ENCODE data around the gene SH3BP4.
A peak's percentile ranks its signal among the peaks of the same experiment; 100 is the strongest.
"Not testable (repeated sequence)": the region's sequence is repeated elsewhere in the genome, so short reads cannot be mapped to it uniquely, and the experiment has no call there.

SH3BP4 gene

DNA sequence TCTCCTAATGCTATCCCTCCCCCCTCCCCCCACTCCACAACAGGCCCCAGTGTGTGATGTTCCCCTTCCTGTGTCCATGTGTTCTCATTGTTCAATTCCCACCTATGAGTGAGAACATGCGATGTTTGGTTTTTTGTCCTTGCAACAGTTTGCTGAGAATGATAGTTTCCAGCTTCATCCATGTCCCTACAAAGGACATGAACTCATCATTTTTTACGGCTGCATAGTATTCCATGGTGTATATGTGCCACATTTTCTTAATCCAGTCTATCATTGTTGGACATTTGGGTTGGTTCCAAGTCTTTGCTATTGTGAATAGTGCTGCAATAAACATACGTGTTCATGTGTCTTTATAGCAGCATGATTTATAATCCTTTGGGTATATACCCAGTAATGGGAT, 105.8 kb downstream of the SH3BP4 start:
- not testable (repeated sequence) for DNase-seq (ENCODE audit: low spot score)

GRCh38 chr2:235059161-235059560, 107.3 kb downstream of the SH3BP4 start:
- no peak for DNase-seq (ENCODE audit: low spot score)

GRCh38 chr2:235061656-235062055, 109.8 kb downstream of the SH3BP4 start:
- no peak for DNase-seq (ENCODE audit: low spot score)

DNA sequence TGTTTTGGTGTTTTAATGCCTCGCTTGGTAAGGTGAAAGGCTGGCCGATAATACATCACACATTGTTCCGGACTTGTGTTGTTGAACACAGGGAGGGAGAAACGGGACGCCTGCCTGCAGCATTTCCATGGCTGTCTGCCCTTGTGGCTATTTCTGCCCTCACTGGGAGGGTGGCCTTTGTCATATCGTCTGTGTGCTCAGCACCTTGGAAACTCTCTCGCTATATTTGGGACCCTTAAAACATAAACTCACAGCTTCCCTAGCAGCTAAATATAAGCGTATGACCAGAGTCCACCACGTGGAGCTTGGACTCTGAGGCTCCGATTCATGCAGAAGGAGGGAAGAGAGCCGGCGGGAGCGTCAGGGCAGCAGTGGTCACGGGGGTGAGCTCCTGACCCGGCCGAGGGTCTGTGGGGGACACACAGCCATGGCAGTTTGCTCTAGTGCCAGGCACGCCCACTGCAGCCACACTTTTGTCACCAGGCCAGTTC, 111.7 kb downstream of the SH3BP4 start:
- no peak for DNase-seq (ENCODE audit: low spot score)

- DNase-seq (ENCODE audit: low spot score): no peak
Measured at GRCh38 chr2:235064976-235065375, 113.2 kb downstream of the SH3BP4 start.

- DNase-seq (ENCODE audit: low spot score): no peak
Measured at GRCh38 chr2:235066490-235066889, 114.7 kb downstream of the SH3BP4 start.

GRCh38 chr2:235066895-235067294, 115.1 kb downstream of the SH3BP4 start:
- no peak for DNase-seq (ENCODE audit: low spot score)

DNA sequence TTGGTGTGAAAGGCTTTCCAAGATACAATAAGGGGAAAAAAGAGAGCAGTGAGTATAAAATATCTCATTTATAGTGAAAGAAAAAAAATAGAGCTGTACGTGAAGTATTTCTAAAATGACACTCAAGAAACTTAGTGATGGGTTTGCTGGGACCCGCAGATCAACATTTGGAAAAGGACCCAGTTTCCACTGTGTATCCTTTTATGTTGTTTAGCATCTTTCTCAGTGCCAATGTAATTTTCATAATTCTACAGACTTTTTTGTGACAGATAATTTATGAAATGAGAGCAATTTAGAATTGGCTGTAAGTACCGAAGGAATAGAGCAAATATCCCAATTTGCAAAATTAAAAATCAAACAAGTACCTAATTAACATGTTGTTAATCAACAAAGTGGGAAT, 116.9 kb downstream of the SH3BP4 start:
- no peak for DNase-seq (ENCODE audit: low spot score)

- DNase-seq (ENCODE audit: low spot score): peak; percentile 39
Measured at GRCh38 chr2:235070063-235070706, 118.4 kb downstream of the SH3BP4 start.

GRCh38 chr2:235073868-235074413, 122.1 kb downstream of the SH3BP4 start:
- DNase-seq (ENCODE audit: low spot score): no peak

DNA sequence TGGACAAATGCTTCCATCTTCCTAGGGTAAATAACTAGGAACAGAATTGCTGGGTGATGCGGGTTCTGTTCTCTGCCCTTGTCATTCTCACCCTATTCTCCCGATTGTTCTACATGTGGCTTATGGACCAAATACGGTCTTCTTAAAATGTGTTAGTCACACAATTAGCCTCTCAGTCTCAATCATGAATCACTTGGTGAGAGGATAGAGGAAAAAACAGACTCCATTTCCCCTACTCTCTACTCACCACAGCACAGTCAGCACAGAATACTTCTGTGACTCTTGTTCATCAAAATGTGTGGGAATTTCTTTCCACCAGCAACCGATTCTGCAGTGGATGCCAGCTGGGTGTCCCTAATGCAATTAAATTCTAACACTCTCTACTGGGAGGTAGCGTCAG, 125.2 kb downstream of the SH3BP4 start:
- DNase-seq (ENCODE audit: low spot score): peak; percentile 59

GRCh38 chr2:235078182-235078581, 126.4 kb downstream of the SH3BP4 start:
- DNase-seq (ENCODE audit: low spot score): no peak

GRCh38 chr2:235078914-235079472, 127.2 kb downstream of the SH3BP4 start:
- no peak for DNase-seq (ENCODE audit: low spot score)

- peak; percentile 52 for DNase-seq (ENCODE audit: low spot score)
Measured at GRCh38 chr2:235080101-235080500, 128.3 kb downstream of the SH3BP4 start.

DNA sequence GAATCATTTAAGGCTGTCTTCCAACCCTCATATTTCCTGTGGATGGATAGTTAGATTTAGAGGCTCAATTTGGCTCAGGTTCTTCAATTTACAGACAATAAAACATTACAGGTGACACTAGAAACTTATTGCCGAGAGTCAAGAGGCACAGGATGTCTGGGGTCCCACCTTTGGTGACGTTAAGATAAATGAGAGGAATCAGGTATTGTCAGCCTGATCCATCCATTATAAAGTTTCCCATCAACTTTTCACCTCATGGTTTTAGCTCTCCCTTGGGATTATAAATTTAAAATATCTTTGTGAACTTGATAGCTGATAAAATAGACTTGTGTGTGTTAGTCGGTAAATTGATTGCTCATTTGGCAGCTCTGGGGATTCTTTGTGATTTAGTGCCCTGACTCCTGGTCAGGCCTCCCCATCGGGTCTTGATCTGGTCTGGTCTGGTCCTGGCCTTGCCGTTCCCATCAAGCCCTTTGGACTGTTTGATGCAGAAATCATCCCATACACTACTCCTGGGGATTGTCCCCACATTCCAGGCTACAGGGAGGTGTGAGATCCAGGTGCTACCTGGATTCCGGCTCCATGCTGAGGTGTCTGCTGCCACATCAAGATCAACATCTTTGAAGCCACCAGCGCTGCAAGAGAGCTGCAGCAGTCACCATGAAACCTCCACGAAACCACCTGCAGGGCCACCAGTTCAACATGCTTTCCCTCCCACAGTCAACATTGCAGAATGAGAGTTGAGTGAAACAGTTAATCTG, 130.9 kb downstream of the SH3BP4 start:
- DNase-seq (ENCODE audit: low spot score): no peak

GRCh38 chr2:235083822-235084221, 132.0 kb downstream of the SH3BP4 start:
- no peak for DNase-seq (ENCODE audit: low spot score)

DNA sequence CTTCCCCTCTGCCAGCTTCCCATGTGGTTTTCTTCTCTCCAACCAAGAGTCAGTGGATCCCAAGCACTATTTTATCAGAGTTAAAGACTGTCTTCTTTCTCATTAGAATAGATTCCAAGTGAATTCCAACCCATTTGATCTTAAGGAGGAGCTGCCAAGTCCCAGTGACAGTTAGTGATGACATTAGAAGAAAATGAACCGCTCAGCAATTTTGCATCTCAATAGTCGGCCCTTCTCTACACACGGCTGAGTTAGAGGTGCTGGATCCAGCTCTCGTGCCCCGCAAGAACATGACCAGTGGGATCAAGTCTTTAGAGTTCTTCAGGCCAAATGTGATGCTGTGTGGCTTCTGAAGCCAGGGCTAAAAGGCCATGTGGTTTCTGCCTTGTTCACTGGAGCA, 132.6 kb downstream of the SH3BP4 start:
- no peak for DNase-seq (ENCODE audit: low spot score)

- DNase-seq (ENCODE audit: low spot score): no peak
Measured at GRCh38 chr2:235085476-235085875, 133.7 kb downstream of the SH3BP4 start.

GRCh38 chr2:235086481-235087184, 134.8 kb downstream of the SH3BP4 start:
- DNase-seq (ENCODE audit: low spot score): no peak

DNA sequence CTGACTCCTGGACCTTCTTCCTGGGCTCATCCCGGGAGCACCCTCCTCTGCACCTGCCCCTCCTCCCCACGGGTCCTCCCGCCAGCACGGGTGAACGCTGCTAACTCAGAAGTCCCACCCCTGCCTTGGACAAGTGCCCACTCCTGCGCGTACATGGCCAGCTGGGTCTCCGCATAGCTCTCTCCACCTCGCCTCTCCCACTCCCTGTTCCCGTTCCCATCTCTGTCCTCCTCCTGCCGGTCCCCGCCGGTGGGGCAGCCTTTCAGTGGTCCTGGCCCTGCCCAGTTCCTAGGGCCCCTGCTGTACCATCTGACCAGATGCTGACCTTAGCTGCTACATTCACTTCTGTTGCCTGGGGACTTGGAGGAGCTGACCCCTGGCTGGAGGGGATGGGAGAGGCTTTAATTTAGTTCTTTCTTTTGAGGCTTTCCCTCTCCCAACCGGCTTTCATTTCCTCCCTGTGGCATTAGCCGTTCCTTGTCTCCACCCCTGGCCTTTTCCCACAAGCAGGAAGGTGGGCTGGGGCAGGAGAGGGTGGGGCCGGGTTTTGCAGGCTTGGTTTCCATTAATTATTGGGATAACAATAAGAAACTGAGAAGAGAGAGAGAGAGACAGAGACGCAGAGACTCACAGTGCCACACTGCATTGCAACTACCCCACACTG, 136.1 kb downstream of the SH3BP4 start:
- DNase-seq (ENCODE audit: low spot score): no peak

DNA sequence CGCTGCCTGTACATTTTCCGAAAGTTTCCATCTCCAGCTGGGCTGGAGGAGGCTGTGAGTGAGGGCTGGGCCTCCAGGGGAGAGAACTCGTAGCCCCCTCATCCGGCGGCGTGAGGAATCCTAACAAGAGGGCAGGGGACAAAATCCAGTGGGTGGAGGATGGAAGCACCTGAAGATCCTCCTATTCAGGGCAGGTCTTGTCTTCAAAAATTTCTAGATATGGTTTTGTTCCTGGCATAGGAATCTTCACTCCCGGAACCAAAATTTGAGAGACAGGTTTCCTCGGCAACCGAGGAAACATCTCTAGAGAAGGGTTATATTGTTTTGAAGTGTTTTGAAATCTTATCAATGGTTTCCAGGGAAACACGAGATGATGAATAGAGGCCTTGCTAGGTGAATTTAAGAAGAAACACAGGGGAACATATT, 136.7 kb downstream of the SH3BP4 start:
- DNase-seq (ENCODE audit: low spot score): no peak

DNA sequence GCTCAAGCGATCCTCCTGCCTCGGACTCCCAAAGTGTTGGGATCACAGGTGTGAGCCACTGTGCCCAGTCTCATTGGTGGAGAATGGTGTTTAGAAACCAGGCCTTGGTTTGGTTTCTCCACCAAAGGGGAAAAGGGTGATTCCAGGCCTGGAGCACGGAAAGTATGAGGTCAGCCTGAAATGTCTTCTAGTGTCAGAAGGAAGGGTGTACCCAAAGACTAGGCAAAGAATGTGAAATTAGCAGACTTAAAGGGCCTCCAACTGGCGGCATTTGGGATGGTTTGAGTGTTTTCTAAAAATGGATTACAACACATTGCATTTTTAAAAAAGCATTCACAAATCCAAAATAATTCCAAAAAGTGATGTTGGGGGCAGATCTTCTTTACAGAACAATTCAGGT, 139.6 kb downstream of the SH3BP4 start:
- peak; percentile 55 for DNase-seq (ENCODE audit: low spot score)
